ENCODE results near the gene OR2G6.
"Not testable (repeated sequence)": the region's sequence is repeated elsewhere in the genome, so short reads cannot be mapped to it uniquely, and the experiment has no call there.

Gene OR2G6

GRCh38 chr1:248521856-248522255 is 14.0 kb downstream of the OR2G6 start:
- Histone ChIP-seq H3K36me3 (ENCODE audit: insufficient read depth, low read length) (no peaks in the 10 kb centered on the region), H3K9me3 (ENCODE audit: insufficient read depth, low read depth, low read length) (peaks cover 63% of the 10 kb centered on the region), H3K4me3 (ENCODE audit: low read length) (no peak overlapping the region), H3K9ac (ENCODE audit: low read depth, low read length) (no peak overlapping the region), H3K4me1 (ENCODE audit: insufficient read depth, low read length) (no peaks in the 10 kb centered on the region), H3K27me3 (ENCODE audit: insufficient read depth, low read length) (no peaks in the 10 kb centered on the region), H3K27ac (ENCODE audit: low read depth, low read length) (no peak overlapping the region)
- WGBS: 81% methylated on average over 12 of the region's 12 CpGs

GRCh38 chr1:248537449-248537848 is 29.6 kb downstream of the OR2G6 start:
- H3K27me3 ChIP-seq (ENCODE audit: insufficient read depth, low read length); H3K36me3 ChIP-seq (ENCODE audit: insufficient read depth, low read length); H3K4me3 ChIP-seq (ENCODE audit: low read length); H3K27ac ChIP-seq (ENCODE audit: low read depth, low read length); H3K9ac ChIP-seq (ENCODE audit: low read depth, low read length); H3K9me3 ChIP-seq (ENCODE audit: insufficient read depth, low read depth, low read length); H3K4me1 ChIP-seq (ENCODE audit: insufficient read depth, low read length): not testable (repeated sequence)

- H3K9me3 ChIP-seq (ENCODE audit: insufficient read depth, low read depth, low read length); H3K27me3 ChIP-seq (ENCODE audit: insufficient read depth, low read length); H3K4me3 ChIP-seq (ENCODE audit: low read length); H3K9ac ChIP-seq (ENCODE audit: low read depth, low read length); H3K27ac ChIP-seq (ENCODE audit: low read depth, low read length); H3K36me3 ChIP-seq (ENCODE audit: insufficient read depth, low read length); H3K4me1 ChIP-seq (ENCODE audit: insufficient read depth, low read length): not testable (repeated sequence)
- no CpG with 5 or more reads among the region's 2 CpGs for WGBS
Measured at GRCh38 chr1:248547383-248547782, 39.5 kb downstream of the OR2G6 start.

- H3K4me1 ChIP-seq (ENCODE audit: insufficient read depth, low read length); H3K36me3 ChIP-seq (ENCODE audit: insufficient read depth, low read length); H3K9me3 ChIP-seq (ENCODE audit: insufficient read depth, low read depth, low read length); H3K27ac ChIP-seq (ENCODE audit: low read depth, low read length); H3K9ac ChIP-seq (ENCODE audit: low read depth, low read length); H3K4me3 ChIP-seq (ENCODE audit: low read length); H3K27me3 ChIP-seq (ENCODE audit: insufficient read depth, low read length): not testable (repeated sequence)
- WGBS: no CpG with 5 or more reads among the region's 6 CpGs
Measured at GRCh38 chr1:248551027-248551426, 43.2 kb downstream of the OR2G6 start.

GRCh38 chr1:248562672-248563071 is 54.8 kb downstream of the OR2G6 start, which contains the start of gene OR2T29:
TSS of gene OR2T29 (minus strand) at chr1:248562772. CDS start at chr1:248559491, 3,281 bp downstream.
- not testable (repeated sequence) for H3K9ac ChIP-seq (ENCODE audit: low read depth, low read length); H3K27ac ChIP-seq (ENCODE audit: low read depth, low read length); H3K36me3 ChIP-seq (ENCODE audit: insufficient read depth, low read length); H3K27me3 ChIP-seq (ENCODE audit: insufficient read depth, low read length); H3K4me3 ChIP-seq (ENCODE audit: low read length); H3K4me1 ChIP-seq (ENCODE audit: insufficient read depth, low read length)
- H3K9me3 ChIP-seq (ENCODE audit: insufficient read depth, low read depth, low read length): peaks cover 15% of the 10 kb centered on the region; the same call in 1 of the 2 replicates
- 83% methylated on average over 1 of the region's 3 CpGs for WGBS

- 69% methylated on average over 10 of the region's 11 CpGs for WGBS
- H3K9me3 ChIP-seq (ENCODE audit: insufficient read depth, low read depth, low read length): peaks cover 20% of the 10 kb centered on the region
- not testable (repeated sequence) for H3K9ac ChIP-seq (ENCODE audit: low read depth, low read length)
Measured at GRCh38 chr1:248565530-248566373, 57.9 kb downstream of the OR2G6 start.

GRCh38 chr1:248569049-248569448 is 61.2 kb downstream of the OR2G6 start:
- H3K9ac ChIP-seq (ENCODE audit: low read depth, low read length); H3K4me3 ChIP-seq (ENCODE audit: low read length); H3K36me3 ChIP-seq (ENCODE audit: insufficient read depth, low read length); H3K4me1 ChIP-seq (ENCODE audit: insufficient read depth, low read length); H3K27me3 ChIP-seq (ENCODE audit: insufficient read depth, low read length); H3K27ac ChIP-seq (ENCODE audit: low read depth, low read length): not testable (repeated sequence)
- H3K9me3 ChIP-seq (ENCODE audit: insufficient read depth, low read depth, low read length): peaks cover 23% of the 10 kb centered on the region
- WGBS: 33% methylated on average over 1 of the region's 2 CpGs

More at GRCh38 chr1:248565530-248566373, 57.9 kb downstream of the OR2G6 start:
- H3K27me3 ChIP-seq (ENCODE audit: insufficient read depth, low read length); H3K36me3 ChIP-seq (ENCODE audit: insufficient read depth, low read length); H3K27ac ChIP-seq (ENCODE audit: low read depth, low read length); H3K4me1 ChIP-seq (ENCODE audit: insufficient read depth, low read length); H3K4me3 ChIP-seq (ENCODE audit: low read length): not testable (repeated sequence)

- H3K9ac ChIP-seq (ENCODE audit: low read depth, low read length); H3K36me3 ChIP-seq (ENCODE audit: insufficient read depth, low read length); H3K27ac ChIP-seq (ENCODE audit: low read depth, low read length); H3K27me3 ChIP-seq (ENCODE audit: insufficient read depth, low read length); H3K4me1 ChIP-seq (ENCODE audit: insufficient read depth, low read length); H3K4me3 ChIP-seq (ENCODE audit: low read length): not testable (repeated sequence)
- H3K9me3 ChIP-seq (ENCODE audit: insufficient read depth, low read depth, low read length): peaks cover 14% of the 10 kb centered on the region
- 100% methylated on average over 2 of the region's 3 CpGs for WGBS
Measured at GRCh38 chr1:248570811-248571210, 62.9 kb downstream of the OR2G6 start.

- H3K9me3 ChIP-seq (ENCODE audit: insufficient read depth, low read depth, low read length): peaks cover 19% of the 10 kb centered on the region
- H3K36me3 ChIP-seq (ENCODE audit: insufficient read depth, low read length); H3K4me1 ChIP-seq (ENCODE audit: insufficient read depth, low read length); H3K27me3 ChIP-seq (ENCODE audit: insufficient read depth, low read length); H3K27ac ChIP-seq (ENCODE audit: low read depth, low read length); H3K4me3 ChIP-seq (ENCODE audit: low read length); H3K9ac ChIP-seq (ENCODE audit: low read depth, low read length): not testable (repeated sequence)
- no CpG with 5 or more reads among the region's 1 CpG for WGBS
Measured at GRCh38 chr1:248572049-248572448, 64.2 kb downstream of the OR2G6 start.

- H3K9me3 ChIP-seq (ENCODE audit: insufficient read depth, low read depth, low read length): peaks cover 29% of the 10 kb centered on the region
- H3K36me3 ChIP-seq (ENCODE audit: insufficient read depth, low read length); H3K4me3 ChIP-seq (ENCODE audit: low read length); H3K27ac ChIP-seq (ENCODE audit: low read depth, low read length); H3K27me3 ChIP-seq (ENCODE audit: insufficient read depth, low read length); H3K9ac ChIP-seq (ENCODE audit: low read depth, low read length); H3K4me1 ChIP-seq (ENCODE audit: insufficient read depth, low read length): not testable (repeated sequence)
- 76% methylated on average over 3 of the region's 8 CpGs for WGBS
Measured at GRCh38 chr1:248573856-248574255, 66.0 kb downstream of the OR2G6 start.

- not testable (repeated sequence) for H3K9ac ChIP-seq (ENCODE audit: low read depth, low read length)
Measured at GRCh38 chr1:248574657-248575056, 66.8 kb downstream of the OR2G6 start, which contains the start of gene OR2T34. TSS of gene OR2T34 (minus strand) at chr1:248574757. CDS start at chr1:248574757, 0 bp downstream.

More at GRCh38 chr1:248574657-248575056, 66.8 kb downstream of the OR2G6 start, which contains the start of gene OR2T34:
- not testable (repeated sequence) for H3K27ac ChIP-seq (ENCODE audit: low read depth, low read length); H3K27me3 ChIP-seq (ENCODE audit: insufficient read depth, low read length); H3K36me3 ChIP-seq (ENCODE audit: insufficient read depth, low read length); H3K4me1 ChIP-seq (ENCODE audit: insufficient read depth, low read length); H3K4me3 ChIP-seq (ENCODE audit: low read length)
- H3K9me3 ChIP-seq (ENCODE audit: insufficient read depth, low read depth, low read length): peaks cover 32% of the 10 kb centered on the region
- 73% methylated on average over 2 of the region's 3 CpGs for WGBS
